ENCODE results near the gene ABLIM1.

Gene ABLIM1

GRCh38 chr10:114541081-114541796 is 116.8 kb downstream of the ABLIM1 start:
- TF ChIP-seq, protein P1, sequence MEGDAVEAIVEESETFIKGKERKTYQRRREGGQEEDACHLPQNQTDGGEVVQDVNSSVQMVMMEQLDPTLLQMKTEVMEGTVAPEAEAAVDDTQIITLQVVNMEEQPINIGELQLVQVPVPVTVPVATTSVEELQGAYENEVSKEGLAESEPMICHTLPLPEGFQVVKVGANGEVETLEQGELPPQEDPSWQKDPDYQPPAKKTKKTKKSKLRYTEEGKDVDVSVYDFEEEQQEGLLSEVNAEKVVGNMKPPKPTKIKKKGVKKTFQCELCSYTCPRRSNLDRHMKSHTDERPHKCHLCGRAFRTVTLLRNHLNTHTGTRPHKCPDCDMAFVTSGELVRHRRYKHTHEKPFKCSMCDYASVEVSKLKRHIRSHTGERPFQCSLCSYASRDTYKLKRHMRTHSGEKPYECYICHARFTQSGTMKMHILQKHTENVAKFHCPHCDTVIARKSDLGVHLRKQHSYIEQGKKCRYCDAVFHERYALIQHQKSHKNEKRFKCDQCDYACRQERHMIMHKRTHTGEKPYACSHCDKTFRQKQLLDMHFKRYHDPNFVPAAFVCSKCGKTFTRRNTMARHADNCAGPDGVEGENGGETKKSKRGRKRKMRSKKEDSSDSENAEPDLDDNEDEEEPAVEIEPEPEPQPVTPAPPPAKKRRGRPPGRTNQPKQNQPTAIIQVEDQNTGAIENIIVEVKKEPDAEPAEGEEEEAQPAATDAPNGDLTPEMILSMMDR (IDR thresholded peaks at IDR 0.05): no peak

DNA sequence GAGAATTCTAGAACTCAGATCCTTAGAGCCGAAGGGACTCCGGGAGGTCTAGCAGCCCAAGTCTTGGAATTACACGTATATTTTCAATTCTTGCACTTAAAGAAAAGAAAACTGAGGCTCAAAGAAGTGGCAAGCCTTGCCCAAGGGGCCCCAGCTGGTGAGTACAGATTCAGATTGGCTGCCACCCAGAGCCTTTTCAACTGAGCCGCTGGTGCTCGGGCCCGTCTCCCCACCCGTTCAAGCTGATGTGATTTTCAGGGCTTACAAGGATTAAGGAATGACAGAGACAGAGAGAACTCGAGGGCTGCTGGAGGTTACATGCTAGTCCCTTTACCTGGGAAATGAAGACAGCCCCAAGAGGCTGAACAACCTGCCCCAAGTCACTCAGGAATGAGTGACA is 117.8 kb downstream of the ABLIM1 start:
- TF ChIP-seq, protein P1 (IDR thresholded peaks at IDR 0.05): no peak

GRCh38 chr10:114539623-114540022 is 118.5 kb downstream of the ABLIM1 start:
- TF ChIP-seq, protein P1 (IDR thresholded peaks at IDR 0.05): no peak

- TF ChIP-seq, protein P1 (IDR thresholded peaks at IDR 0.05): no peak
These were observed 119.7 kb downstream of the ABLIM1 start for GRCh38 chr10:114538181-114538906.

DNA sequence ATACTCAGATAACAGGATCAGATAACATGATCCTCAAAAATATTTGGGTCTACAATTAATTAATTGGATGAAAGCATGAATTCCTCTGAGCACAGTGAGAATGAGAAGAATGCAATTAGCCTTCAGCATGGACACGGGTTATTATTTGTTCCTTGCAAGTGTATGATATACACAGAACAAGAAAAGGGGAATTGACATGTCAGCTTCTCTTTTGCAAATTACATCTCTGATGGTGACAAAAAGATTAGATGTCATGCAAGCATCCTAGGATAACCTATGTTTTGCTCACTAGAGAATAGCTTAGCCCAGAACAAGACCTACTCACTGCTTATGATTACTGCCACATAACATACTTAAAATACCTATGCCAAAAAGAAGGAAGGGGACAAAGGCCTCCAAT is 120.3 kb downstream of the ABLIM1 start:
- TF ChIP-seq, protein P1 (IDR thresholded peaks at IDR 0.05): no peak

- TF ChIP-seq, protein P1 (IDR thresholded peaks at IDR 0.05): no peak
These were observed 123.5 kb downstream of the ABLIM1 start for GRCh38 chr10:114534571-114534981.

GRCh38 chr10:114532226-114532625 is 125.8 kb downstream of the ABLIM1 start:
- TF ChIP-seq, protein P1 (IDR thresholded peaks at IDR 0.05): no peak

Data from LNCAP (cell line).